ENCODE measurements around the gene KLHL13.
"Not testable (repeated sequence)": the region's sequence is repeated elsewhere in the genome, so short reads cannot be mapped to it uniquely, and the experiment has no call there.

The KLHL13 gene

GRCh38 chrX:118116713-118117550 is at the start of gene KLHL13:
TSS of gene KLHL13 (minus strand) at chrX:118116810. CDS start at chrX:118028473, 88,337 bp downstream.
- peak; percentile 62 for DNase-seq

GRCh38 chrX:118164138-118164537 is 47.5 kb upstream of the KLHL13 start:
- DNase-seq, result no peak

GRCh38 chrX:118156953-118157608 is 40.5 kb upstream of the KLHL13 start:
- no peak for DNase-seq

- DNase-seq, result no peak
These were observed 39.8 kb upstream of the KLHL13 start for GRCh38 chrX:118156254-118156952.

GRCh38 chrX:118153270-118153669 is 36.7 kb upstream of the KLHL13 start:
- DNase-seq, result no peak

- DNase-seq, result no peak
These were observed 36.1 kb upstream of the KLHL13 start for GRCh38 chrX:118152721-118153120.

- DNase-seq, result no peak
These were observed 32.1 kb upstream of the KLHL13 start for GRCh38 chrX:118148737-118149136.

- not testable (repeated sequence) for DNase-seq
These were observed 31.2 kb upstream of the KLHL13 start for GRCh38 chrX:118147771-118148170.

GRCh38 chrX:118143578-118143977 is 27.0 kb upstream of the KLHL13 start:
- no peak for DNase-seq

GRCh38 chrX:118131336-118131735 is 14.7 kb upstream of the KLHL13 start:
- no peak for DNase-seq

GRCh38 chrX:118129681-118130080 is 13.1 kb upstream of the KLHL13 start:
- DNase-seq, result no peak

GRCh38 chrX:118128724-118129123 is 12.1 kb upstream of the KLHL13 start:
- DNase-seq, result no peak

- DNase-seq, result no peak
These were observed 9.7 kb upstream of the KLHL13 start for GRCh38 chrX:118126286-118126685.

- not testable (repeated sequence) for DNase-seq
These were observed 7.6 kb upstream of the KLHL13 start for GRCh38 chrX:118124243-118124642.

- DNase-seq, result no peak
These were observed 1.1 kb upstream of the KLHL13 start for GRCh38 chrX:118117741-118118140.

GRCh38 chrX:118115953-118116712 is 477 bp downstream of the KLHL13 start:
- no peak for DNase-seq

GRCh38 chrX:118114971-118115370 is 1.6 kb downstream of the KLHL13 start:
- DNase-seq, result no peak

- no peak for DNase-seq
These were observed 7.5 kb downstream of the KLHL13 start for GRCh38 chrX:118109065-118109464.

GRCh38 chrX:118108304-118108703 is 8.3 kb downstream of the KLHL13 start:
- no peak for DNase-seq

- no peak for DNase-seq
These were observed 16.5 kb downstream of the KLHL13 start for GRCh38 chrX:118100091-118100490.

- DNase-seq, result no peak
These were observed 28.5 kb downstream of the KLHL13 start for GRCh38 chrX:118088084-118088483.

GRCh38 chrX:118074196-118074595 is 42.4 kb downstream of the KLHL13 start:
- DNase-seq, result no peak

Data from NCI-H1436 (cell line).